Hematopoietic multipotent progenitor cell treated with erythropoietin and hydrocortisone succinate and interleukin-3 and kit ligand, for 17 days (in vitro differentiated cells): ENCODE results near the gene PKN1.
"Not testable (repeated sequence)": the region's sequence is repeated elsewhere in the genome, so short reads cannot be mapped to it uniquely, and the experiment has no call there.

Experiments used
- DNase-seq: peaks from one replicate; pipeline ENCODE4 v3.0.0-alpha.2; 2015; ENCODE audit warnings: low spot score

PKN1 gene

DNA sequence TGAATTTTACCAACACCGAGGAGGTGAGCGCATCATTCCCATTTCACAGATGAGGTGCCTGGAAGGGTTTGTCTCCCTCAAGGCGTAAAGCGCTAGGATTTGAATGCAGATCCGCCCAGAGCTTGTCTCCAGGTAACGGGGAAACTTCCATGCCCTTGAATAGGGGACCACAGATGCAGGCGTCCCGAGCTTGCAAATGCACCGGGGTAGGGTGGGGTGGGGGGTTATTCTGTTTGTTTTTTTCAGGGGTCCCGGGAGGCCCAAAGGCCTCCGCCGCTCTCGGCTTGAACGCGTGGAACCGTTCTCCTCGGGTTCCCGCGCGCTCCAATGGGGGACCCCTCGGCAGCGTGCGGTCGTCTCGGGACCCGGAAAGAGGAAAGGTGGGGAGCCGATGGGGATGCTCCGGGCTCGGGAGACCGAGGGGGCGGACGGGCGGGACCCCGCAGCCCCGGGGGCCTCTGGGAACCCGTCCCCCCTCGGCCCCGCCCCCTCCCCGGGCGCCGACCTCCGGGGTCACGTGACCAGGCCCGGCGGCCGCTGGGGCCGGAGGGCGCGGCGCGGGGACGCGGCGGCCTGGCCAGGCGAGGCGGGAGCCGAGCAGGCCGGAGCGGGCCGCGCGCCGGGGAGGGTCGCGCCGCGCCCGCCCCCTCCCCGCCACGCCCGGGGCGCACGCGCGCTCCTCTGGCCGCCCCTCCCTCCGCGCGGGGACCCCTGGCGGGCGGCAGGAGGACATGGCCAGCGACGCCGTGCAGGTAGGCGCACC, at the start of gene PKN1:
Gene PKN1, plus strand, starts transcription at position 516 of the 763 bp plus-strand sequence. Its CDS starts 216 bp downstream, at position 732.
- no peak for DNase-seq

GRCh38 chr19:14383661-14384555, 49.2 kb upstream of the PKN1 start:
- DNase-seq, result peak; percentile 41

GRCh38 chr19:14385492-14385891, 47.6 kb upstream of the PKN1 start:
- no peak for DNase-seq

DNA sequence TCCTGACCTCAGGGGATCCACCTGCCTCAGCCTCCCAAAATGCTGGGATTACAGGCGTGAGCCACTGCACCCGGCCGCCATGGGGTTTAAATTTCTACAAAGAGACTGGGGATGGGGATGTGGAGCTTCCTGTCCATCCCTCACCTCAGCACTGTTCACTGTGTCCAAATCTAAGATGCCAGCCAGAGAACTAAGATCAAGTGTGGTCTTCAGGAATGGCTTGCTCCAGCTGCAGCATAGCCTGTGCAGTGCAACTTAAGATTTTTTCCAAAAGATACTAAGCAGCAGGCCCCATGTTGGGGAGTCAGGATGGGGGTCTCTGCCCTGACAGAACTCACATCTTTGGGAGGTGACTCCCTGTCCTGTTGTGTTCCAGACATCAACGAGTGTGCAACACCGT, 42.6 kb upstream of the PKN1 start:
- DNase-seq, result no peak

GRCh38 chr19:14391156-14391821, 41.8 kb upstream of the PKN1 start:
- no peak for DNase-seq

DNA sequence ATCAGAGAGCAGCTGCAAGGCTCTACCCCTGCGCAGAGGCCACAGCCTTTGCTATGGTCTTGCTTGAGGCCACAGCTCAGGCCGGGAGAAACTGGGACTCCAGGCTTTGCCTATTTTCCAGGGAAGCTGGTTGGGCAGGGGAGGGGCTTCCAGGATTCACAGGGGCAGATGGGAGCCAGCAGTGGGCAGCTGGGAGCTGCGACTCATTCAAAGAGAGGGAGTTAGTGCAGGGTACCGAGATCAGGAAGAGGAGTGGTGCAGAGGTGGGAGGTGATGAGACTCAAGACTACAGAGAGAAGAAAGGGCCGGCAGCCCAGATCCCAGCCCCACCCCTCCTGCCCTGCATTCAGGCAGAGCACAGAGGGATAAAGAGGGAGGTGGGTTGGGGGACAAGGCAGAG, 39.8 kb upstream of the PKN1 start:
- no peak for DNase-seq

GRCh38 chr19:14394167-14394566, 38.9 kb upstream of the PKN1 start:
- no peak for DNase-seq

- no peak for DNase-seq
Observed at GRCh38 chr19:14395262-14395661, 37.8 kb upstream of the PKN1 start.

- no peak for DNase-seq
Observed at GRCh38 chr19:14395710-14396336, 37.3 kb upstream of the PKN1 start.

DNA sequence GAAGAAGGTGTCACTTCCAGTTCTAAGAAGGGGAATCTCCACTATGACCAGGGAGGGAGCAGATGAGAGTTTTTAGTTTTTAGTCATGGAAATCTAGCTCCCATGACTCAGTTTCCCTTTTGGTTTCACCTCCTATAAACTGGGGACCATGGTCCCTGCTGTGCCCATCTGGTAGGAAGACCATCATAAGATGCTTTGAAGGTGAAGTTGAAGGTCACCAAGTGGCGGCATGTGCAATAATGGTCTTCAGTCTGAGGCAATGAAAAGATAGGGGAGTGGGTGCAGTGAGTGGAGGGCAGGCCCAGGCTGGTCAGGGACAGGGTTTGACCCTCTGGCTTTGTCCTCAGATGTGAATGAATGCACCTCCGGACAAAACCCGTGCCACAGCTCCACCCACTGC, 36.4 kb upstream of the PKN1 start:
- not testable (repeated sequence) for DNase-seq

GRCh38 chr19:14397168-14397567, 35.9 kb upstream of the PKN1 start:
- DNase-seq, result not testable (repeated sequence)

DNA sequence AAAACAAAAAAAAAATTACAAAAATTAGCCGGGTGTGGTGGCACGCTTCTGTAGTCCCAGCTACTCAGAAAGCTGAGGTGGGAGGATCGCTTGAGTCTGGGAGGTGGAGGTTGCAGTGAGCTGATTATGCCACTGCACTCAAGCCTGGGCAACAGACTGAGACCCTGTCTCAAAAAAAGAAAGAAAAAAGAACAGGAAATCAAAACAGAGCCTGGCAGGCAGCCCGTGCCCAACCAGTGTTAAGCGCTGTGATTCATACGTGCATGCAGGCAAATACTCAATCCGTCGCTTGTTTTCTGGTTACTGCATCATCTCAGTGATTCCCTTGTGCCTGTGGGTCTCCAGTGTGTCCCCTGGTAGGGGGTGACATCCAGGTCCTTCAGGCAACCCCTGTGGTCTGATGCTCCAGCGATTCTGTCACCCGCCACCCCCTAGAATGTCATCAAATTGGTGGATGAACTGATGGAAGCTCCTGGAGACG, 32.1 kb upstream of the PKN1 start:
- no peak for DNase-seq

- DNase-seq, result no peak
Observed at GRCh38 chr19:14401468-14402195, 31.5 kb upstream of the PKN1 start.

- DNase-seq, result no peak
Observed at GRCh38 chr19:14402332-14403144, 30.6 kb upstream of the PKN1 start.

- not testable (repeated sequence) for DNase-seq
Observed at GRCh38 chr19:14403145-14403930, 29.8 kb upstream of the PKN1 start.

- no peak for DNase-seq
Observed at GRCh38 chr19:14404312-14404711, 28.8 kb upstream of the PKN1 start.

- no peak for DNase-seq
Observed at GRCh38 chr19:14405380-14405757, 27.7 kb upstream of the PKN1 start.

- peak; percentile 90 for DNase-seq
Observed at GRCh38 chr19:14405758-14406644, 27.1 kb upstream of the PKN1 start.
